Fibroblast of skin of left quadriceps (primary cell): ENCODE results near the gene SLC41A1.

Experiments
- DNase-seq, 2 experiments: peaks; one replicate each; pipeline ENCODE4 v3.0.0-alpha.2; 2013; ENCODE audit warnings: low read depth in 2 of 2

The SLC41A1 gene

DNA sequence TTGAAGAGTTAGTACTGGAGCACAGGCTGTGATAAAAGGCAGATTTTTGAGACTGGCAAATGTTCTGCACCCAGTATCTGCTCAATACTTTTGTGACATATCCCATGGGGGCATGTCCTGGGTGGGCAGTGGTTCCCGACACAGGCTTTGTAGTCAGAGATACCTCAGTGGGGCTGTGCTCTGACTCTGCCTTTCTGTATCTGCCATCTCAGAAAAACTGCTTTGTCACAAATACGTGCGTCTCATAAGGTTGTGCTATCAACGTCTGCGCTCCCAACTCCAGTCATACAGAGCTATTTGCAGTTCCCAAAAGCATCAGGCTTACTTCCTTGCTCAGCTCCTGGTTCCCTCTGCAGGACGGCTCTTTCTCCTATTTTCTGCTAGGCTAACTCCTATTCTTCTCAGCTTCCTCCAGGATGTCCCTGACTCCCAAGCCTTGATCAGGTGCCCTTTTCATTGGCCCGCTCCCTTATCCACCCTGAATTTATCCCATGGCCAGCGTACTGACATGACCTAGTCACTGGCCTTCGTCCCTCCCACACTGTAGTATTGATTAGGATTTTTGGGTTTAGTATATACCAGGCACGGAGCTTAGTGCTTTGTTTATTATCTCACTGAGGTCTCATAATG is 25.6 kb downstream of the SLC41A1 start:
- DNase-seq, result no peak

DNA sequence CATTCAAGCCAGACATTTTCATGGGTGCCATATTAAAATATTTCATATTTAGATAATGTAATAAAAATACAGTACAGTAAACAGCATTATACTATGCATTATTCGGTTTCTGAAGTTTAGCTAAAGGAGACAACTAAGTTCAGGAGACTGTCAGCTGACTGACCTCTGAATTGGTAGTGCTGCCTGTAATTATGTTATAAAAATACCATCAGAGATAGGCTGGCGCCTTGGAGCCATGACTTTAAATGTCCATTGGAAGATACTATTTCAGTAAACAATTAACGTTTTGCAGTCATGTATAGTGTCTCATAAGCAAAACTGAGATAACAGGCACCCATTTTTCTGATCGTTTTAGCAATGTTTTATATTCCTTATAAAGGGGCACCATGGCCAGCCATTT is 26.4 kb downstream of the SLC41A1 start:
- no peak for DNase-seq

DNA sequence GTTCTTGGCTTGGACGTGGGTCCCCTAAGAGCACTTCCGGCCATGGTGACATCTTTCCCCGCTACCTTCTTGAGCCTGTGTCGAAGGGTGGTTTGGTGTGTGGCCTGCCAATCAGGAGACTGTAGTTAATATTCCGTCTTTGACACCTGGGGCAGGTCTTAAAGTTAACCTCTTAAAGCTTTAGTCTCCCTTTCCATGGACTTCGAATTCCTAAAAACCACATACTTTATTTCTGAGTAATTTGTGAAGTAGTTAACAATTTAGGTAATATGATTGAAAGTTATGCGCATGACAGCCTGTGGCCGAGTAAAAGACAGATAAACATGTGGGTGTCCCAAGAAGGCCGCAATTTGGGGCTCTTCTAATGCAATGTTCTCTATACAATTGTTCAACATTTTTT is 27.6 kb downstream of the SLC41A1 start:
- no peak for DNase-seq

DNA sequence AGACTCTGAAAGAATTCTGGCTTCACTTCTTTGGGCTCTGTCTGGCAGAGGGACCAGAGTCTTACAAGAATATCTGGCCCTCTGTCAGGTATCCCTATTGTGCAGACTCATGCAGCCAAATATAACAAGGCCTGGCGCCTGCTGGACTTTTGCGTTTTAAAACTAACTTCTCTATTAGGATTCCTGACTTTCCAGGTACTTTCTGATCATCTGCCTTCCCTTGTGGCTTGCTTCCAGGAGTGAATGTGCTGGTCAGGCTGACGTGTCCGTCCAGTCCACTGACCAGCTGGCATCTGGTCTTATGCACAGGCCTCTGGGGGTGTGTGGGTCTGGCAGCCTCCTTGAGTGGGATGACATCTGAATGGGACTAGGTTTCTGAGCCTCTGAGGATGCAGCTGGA is 29.1 kb downstream of the SLC41A1 start:
- DNase-seq, result no peak

DNA sequence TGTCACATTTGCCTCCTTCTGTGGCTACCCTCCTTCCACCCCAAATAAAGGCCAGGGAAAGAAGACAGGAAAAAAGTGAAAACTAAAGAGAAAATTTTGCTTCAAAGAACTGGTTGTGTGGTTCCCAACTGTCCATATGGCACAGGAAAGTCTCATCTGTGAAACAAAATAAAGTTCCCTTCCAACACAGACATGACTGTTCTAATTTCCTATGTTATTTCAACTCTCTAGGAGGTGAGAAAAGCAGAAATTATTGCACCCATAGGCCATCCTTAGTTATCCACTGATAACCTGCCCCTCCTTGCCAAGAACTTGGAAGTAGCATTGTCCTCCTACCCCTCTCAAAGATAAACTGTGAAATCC is 29.6 kb downstream of the SLC41A1 start:
- DNase-seq, result no peak

DNA sequence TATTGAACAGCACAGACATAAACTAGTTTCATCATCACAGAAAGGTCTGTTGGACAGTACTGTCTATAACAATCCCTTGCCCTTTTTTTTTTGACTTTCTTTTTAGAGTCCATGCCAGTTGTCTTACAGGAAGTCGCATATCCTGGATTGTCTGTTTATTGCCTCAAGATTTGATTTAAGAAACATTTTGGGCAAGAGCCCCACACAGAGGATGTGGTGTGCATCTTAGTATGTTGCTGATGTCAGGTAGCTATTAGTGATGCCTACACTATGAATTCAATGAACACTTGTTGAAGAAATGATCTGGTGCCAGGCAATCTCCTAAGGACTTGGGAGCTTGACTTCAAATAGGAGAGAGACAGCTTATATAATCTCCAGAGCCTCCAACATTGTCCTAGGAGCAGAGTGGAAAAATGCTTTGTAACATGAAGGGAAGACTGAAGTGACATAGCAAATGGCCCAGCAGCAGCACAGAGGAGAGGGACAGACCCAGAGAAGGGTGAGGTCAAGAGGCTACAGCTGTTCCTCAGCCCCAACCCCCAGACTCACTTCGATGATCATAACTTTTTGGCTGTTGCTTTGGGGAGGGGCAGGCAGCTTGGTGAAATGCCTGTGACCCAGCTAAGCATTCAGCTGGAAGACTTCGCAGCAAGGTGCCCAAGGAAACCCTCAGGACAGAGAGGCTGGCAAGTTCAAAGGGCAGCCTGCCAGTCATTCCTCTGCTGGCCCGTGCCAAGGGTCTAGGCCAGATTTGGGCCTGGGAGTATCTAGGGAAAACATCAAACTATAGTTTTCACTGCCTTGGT is 30.2 kb downstream of the SLC41A1 start:
- DNase-seq, result no peak

DNA sequence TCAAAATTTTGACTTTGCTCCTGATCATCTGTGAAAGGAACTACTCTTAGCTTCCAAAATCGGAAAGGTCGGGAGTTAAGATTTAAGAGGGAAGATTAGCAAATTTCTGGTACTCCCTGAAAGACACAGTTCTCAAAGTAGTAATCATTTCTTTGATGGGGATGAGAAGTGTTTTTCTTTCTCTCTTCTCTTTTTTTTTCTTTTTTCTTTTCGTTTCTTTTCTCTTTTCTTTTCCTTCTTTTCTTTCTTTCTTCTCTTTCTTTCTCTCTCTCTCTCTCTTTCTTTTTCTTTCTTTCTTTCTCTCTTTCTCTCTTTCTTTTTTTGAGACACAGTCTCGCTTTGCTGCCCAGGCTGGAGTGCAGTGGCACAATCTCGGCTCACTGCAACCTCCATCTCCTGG is 32.7 kb downstream of the SLC41A1 start:
- DNase-seq, result no peak

DNA sequence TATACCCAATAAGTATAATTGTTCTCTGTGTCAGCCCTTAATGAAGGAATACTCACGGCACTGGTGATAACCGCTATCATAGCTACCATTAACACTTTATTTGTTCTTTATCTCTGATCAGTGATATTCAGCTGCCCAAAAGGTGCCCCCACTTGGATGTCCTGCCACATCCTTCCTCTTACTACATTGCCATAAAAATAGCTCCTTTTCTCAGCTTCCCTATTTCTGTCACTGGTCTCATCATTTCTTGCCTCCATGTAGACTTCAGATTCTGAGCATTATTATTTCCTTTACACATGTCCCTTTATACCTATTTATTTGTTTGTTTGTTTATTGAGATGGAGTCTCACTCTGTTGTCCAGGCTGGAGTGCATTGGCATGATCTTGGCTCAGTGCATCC is 35.0 kb downstream of the SLC41A1 start:
- DNase-seq, result no peak

DNA sequence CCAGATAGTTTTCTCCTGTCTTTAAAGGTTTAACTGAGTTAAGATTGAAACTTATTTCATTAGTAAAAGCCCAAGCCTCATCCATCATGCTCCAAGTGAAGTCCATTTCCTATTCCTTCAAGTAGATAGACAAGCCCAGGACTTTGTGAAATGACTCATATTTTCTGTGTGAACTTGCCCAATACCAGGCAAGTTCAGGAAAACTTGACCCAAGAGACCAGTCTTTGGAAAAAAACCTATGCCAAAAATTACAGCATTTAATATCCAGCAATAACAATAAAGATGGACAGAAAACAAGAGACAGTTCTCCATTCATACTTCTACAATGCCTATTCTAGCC is 37.3 kb downstream of the SLC41A1 start:
- peak in 1 of 2 experiments; percentile 16 for DNase-seq

DNA sequence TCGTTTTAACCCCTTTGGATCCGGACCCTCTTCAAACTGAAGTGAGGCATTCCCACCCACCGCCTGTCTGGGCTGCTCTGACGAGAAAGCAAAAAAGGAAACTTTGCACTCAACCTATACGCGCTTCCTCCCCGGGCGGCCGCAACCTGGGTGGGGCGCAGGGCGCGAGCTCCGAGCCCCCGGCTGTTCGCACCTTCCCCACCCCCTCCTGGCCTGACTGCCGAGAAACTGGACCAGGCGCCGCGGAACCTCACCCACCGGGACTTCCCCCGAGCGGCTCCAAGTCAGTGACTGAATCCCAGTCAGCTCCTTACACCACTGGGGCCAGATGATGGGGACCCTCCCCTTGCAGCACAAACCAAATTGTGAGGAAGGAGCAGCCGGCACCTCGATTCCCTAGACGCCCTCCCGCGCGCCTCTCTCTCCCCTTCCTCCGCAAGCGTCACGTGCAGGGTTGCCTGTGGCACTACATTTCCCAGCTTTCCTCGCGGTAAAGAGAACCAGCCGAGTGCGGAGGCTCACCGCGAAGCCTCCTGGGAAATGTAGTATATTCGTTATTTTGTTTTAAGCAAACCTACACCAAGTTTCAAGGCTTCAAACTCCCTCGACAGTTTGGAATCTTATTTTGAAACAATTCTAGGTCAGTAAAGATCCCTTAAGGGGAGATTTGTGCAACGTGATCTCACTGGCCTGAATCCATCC is 37.8 kb downstream of the SLC41A1 start, which contains the start of gene RAB29:
Gene RAB29 (minus strand): TSS at position 468 of the 702 bp plus-strand sequence. CDS start 526 bp downstream, outside the sequence.
- DNase-seq, result peak; percentile 53

DNA sequence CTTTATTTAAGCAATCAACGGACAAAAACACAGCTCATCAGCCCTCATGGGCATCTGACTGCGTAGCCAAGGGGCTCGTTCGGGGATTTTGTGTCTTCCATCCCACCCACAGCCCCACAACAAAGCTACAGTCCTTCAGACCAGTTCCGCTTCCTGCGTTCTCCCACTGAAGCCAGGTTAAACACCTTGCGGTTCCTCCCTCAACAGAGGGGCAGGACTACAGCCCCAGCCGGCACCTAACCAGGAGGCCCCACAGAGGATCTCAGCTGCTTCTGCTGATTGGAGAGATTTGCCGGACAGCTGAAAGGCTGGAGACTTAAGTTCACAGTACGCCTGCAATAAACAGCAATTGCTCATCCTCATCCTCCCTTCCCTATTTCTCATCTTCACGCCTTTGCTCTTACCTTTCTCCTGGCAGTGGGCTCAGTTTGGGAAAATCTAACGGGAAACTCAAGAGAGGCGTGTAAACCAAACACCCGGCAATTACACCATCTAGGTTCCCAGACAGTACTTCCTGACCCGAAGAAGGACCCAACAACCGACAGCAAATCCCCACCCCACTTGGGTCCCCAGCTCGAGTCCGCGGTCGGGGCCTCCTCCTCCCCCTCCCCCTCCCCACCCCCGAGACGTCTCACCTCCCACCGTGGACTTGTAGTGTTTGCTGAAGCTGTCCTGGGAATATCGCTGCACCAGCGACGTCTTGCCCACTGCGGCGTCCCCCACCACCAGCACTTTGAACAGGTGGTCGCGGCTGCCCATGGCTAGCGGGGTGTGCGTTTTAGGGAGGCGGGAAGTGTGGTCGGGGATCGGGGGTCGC is 38.6 kb downstream of the SLC41A1 start:
- DNase-seq, result no peak

DNA sequence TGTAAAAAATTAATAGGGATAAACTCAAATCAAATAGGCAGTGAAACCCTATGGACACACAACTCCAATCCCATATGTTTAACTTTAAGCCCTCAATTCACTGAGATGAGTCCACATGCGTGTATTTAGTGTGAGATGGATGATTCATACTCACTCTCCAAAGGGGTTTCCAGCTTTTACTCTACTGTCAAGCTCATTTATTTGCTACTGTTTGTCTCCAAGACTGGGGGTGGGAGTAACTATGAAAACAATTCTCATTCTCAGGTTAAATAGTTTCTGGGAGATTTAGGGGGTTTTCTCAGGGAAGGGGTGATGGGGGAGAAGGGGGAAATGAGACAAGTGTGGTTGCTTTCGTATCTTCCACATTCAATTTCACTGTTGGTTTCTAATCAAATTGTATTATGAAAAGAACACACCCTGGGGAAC is 40.4 kb downstream of the SLC41A1 start:
- no peak for DNase-seq

DNA sequence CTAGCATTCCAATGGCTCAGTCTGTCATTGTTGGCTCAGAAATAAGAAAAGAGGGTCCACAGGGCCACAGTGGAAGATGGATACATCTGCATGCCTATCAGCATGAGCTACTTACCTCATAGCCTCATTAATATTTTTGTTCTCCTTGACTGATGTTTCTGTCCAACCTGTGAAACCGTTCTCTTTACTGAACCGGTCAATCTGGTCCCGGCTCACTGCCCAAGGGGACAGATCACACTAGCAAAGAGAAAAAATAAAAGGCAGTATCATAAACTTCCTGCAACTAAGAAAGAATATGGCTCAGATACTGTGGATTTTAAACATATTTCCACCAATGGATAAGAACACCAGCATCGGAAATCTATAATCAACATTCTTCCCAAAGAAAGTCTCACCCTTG is 42.4 kb downstream of the SLC41A1 start:
- no peak for DNase-seq

DNA sequence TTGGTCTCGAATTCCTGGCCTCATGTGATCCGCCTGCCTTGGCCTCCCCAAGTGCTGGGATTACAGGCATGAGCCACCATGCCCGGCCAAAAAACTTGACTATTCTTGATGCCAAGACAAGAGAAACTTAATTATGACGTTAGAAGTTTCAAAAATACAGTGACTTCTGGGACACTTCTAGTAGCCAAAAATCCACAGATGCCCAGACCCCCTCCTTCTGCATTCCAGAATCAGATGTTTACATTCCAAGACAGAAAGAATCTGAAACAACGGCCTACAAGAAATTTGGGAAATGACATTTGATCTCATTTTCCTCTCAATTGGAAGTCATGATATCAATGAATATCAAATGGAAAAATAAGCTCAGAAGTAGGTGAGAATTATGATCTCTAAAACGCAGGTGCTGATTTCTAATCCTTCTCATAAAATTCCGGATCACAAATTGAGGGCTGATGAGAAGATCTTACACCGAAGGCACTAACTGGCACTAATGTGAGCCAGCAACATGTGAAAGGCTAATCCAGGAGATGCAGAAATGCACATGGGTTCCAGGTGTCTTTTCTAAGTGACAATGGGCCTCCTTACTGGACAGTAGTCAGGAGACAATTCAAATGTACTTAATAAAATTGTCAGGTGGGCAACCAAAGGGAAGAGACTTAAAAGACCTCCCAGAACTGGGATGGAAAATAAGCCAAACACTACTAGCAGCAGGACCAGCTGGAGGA is 43.2 kb downstream of the SLC41A1 start:
- no peak for DNase-seq

DNA sequence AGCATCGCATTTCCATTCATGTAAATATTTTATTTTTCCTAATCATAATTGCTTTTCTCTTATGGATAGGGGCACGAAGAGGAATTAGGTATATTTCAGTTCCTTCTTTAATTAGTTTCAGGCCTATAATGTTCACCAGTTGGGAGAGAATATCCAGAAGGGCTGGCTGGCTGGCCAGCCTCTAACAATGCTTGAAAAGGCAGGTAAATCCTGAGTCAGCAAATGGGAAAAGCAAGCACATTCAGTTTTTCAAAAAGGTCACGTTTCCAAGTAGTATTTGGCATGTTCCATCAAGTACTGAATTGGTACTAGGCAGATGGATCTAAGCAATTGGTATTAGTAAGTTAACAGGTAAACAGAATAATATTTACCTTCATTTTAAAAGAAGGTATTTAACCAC is 45.8 kb downstream of the SLC41A1 start:
- DNase-seq, result no peak

DNA sequence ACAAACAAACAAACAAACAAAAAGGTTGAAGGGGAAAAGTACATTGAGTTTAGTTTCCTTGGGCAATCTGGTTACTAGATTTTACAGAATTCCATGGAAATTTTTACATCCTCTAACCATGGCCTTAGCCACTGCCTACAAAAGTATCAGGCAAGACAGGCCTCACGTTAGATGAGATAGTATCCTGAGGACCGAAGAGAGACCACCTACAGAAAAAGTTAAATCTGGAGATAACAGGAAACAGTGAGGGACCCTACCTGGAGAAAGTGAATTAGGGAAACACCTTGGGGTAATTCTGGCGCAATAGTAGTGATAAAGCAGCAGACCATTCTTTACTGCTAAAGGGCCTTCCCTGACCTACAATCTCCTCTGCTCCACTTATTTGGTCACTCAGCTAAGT is 46.4 kb downstream of the SLC41A1 start:
- DNase-seq, result no peak

DNA sequence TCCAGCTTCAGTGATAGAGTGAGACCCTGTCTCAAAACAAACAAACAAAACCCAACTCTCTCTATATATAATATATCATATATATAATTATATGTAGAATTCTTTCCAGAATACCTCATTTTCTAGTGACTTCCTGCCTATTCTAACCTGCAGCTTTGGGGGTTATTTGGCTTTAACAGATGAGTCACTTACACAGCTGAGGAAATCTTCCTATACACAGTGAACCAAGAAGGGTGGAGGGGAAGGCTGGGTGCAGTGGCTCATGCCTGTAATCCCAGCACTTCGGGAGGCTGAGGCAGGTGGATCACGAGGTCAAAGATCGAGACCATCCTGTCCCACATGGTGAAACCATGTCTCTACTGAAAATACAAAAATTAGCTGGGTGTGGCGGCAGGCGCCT is 47.0 kb downstream of the SLC41A1 start:
- no peak for DNase-seq

DNA sequence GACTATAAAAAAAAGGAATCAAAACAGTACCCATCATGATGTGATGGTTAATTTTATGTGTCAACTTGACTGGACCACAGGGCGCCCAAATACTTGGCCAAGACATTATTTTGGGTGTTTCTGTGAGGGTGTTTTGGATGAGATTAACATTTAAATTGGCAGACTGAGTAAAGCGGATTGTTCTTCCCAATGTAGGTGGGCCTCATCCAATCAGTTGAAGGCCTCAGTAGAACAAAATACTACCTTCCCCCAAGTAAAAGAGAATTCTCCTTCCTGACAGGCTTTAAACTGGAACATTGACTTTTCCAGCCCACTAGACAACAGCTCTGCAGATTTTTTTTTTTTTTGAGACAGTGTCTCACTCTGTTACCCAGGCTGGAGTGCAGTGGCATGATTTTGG is 48.4 kb downstream of the SLC41A1 start:
- DNase-seq, result no peak

DNA sequence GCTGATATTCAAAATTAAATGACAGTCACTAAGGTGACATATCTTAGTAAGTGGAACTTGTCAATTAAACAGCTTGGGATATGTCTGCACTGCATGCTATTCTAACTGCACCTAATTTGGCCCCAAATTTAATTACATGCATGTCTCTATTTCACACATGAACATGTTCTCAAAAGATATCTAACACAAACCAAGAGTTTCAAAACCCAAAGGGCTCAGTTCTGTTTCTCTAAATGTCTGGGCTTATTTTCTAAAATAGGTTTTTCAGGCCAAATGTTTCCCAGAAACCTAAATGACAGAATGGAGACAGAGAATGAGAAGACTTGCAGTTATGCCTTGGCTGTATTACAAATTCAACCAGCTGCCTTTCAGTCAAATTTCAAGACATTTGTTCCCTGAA is 49.0 kb downstream of the SLC41A1 start:
- DNase-seq, result no peak

DNA sequence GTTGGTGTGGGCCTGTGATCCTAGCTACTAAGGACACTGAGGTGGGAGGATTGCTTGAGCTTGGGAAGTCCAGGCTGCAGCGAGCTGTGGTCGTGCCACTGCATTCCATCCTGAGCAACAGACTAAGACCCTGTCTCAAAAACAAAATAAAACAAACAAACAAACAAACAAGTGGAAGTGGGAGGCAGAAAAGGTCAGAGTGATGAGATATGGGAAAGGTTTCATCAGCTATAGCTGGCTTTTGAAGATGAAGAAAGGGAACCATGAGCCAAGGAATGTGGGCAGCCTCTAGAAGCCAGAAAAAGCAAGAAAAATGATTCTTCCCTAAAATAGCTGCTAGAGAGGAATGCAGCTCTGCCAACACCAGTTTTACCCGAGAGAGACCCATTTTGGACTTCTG is 52.4 kb downstream of the SLC41A1 start:
- no peak for DNase-seq

DNA sequence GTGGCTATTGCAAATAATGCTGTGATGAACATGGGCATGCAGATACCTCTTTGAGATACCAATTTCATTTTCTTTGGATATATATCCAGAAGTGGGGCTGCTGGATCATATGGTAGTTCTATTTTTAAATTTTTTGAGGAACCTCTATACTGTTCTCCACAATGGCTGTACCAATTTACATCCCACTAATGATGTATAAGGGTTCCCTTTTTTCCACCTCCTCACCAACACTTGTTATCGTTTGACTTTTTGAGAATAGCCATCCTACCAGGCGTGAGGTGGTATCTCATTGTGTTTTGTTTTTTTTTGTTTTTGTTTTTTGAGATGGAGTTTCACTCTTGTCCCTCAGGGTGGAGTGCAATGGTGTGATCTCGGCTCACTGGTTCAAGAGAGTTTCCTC is 56.4 kb downstream of the SLC41A1 start:
- no peak for DNase-seq
